CD1c-positive myeloid dendritic cell (primary cell): ENCODE data around the gene CXCR5.
"Not testable (repeated sequence)": the region's sequence is repeated elsewhere in the genome, so short reads cannot be mapped to it uniquely, and the experiment has no call there.

Source experiments
- DNase-seq: peaks from one replicate; pipeline ENCODE4 v3.0.0-alpha.2; 2016; ENCODE audit errors: extremely low spot score

Gene CXCR5, protein sequence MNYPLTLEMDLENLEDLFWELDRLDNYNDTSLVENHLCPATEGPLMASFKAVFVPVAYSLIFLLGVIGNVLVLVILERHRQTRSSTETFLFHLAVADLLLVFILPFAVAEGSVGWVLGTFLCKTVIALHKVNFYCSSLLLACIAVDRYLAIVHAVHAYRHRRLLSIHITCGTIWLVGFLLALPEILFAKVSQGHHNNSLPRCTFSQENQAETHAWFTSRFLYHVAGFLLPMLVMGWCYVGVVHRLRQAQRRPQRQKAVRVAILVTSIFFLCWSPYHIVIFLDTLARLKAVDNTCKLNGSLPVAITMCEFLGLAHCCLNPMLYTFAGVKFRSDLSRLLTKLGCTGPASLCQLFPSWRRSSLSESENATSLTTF

DNA sequence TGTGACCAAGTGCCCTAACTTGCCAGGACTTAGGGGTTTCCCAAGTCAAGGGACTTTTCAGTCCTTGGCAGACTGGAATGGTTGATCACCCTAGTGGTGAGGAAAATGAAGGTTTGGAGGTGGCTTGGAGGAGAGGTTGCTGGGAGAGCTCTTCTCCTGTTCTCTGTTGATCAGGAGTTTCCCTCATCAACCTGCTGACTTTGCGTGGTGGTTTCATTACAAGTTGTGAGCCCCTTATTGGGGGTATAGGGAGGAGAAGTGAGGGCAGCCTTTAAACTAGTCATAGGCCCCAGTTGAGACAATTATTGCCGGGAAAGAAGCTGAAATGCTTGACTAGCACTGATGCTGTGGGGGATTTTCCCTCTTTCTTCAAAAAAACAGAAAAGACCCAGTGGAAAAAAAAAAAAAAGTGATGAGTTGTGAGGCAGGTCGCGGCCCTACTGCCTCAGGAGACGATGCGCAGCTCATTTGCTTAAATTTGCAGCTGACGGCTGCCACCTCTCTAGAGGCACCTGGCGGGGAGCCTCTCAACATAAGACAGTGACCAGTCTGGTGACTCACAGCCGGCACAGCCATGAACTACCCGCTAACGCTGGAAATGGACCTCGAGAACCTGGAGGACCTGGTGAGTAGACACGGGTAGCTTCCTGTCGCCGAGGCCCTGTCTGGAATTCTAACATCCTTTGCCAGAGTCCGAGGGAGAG, at the start of gene CXCR5:
Gene CXCR5 (plus strand): TSS at position 525 of the 704 bp plus-strand sequence. CDS start 50 bp downstream, at position 575.
- DNase-seq, result peak; percentile 11

DNA sequence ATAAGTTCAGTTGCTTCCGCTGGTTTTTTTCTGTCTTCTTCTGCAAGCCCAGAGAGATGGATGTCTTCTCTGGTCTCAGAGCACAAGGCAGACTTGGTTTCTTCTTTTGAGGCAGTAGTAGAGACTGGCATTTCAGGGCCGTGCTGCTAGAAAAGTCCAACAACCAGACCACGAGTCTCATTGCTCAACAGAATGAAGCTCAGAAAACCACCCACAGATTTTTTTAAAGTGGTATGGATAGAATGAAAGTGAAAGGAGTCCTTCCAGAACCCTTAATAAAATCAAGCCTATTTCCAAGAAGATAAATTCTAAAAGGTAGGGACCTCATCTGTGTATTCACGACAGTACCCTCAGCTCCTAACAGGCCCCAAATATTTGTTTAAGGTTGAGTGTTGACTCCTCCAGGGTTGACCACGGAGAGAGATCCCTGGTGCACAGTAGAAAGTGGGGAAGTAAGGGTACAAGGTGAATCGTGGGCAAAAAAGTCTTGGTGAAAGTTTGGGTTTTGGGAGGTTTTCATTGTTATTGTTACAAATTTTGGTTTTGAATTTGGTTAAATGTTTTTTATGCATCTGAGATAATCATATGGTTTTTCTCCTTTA, 49.2 kb upstream of the CXCR5 start:
- DNase-seq, result peak; percentile 64

DNA sequence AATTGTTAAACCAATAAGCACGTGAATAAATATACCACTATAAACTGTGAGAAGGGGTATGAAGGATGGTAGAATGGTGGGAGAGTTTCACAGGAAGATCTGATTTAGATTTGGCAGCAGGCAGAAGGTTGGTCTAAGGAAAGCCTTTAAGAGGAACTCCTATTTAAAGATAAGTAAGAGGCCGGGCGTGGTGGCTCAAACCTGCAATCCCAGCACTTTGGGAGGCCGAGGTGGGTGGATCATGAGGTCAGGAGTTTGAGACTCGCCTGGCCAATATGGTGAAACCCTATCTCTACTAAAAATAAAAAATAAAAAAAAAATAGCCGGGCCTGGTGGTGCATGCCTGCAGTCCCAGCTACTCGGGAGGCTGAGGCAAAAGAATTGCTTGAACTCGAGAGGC, 45.8 kb upstream of the CXCR5 start:
- peak; percentile 39 for DNase-seq

DNA sequence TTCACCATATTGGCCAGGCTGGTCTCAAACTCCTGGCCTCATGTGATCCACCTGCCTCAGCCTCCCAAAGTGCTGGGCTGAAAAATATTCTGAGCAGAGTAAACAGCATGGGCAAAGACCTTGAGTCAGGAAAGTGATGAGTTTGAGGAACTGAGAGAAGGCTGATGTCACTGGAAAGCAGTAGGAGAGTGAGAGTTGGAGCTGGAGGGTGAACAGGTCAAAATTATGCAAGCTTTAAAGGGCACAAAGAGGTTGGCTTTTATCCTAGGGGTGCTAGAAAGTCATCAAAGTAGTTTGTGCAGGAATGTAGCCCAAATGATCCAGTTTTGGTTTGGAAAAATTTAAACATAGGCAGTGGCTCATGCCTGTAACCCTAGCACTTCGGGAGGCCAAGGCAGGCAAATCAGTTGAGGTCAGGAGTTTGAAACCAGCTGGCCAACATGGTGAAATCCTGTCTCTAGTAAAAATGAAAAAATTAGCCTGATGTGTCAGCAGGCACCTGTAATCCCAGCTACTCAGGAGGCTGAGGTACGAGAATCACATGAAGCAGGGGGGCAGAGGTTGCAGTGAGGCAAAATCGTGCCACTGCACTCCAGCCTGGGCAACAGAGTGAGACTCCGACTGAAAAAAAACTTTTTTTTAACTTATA, 44.7 kb upstream of the CXCR5 start:
- peak; percentile 81 for DNase-seq

DNA sequence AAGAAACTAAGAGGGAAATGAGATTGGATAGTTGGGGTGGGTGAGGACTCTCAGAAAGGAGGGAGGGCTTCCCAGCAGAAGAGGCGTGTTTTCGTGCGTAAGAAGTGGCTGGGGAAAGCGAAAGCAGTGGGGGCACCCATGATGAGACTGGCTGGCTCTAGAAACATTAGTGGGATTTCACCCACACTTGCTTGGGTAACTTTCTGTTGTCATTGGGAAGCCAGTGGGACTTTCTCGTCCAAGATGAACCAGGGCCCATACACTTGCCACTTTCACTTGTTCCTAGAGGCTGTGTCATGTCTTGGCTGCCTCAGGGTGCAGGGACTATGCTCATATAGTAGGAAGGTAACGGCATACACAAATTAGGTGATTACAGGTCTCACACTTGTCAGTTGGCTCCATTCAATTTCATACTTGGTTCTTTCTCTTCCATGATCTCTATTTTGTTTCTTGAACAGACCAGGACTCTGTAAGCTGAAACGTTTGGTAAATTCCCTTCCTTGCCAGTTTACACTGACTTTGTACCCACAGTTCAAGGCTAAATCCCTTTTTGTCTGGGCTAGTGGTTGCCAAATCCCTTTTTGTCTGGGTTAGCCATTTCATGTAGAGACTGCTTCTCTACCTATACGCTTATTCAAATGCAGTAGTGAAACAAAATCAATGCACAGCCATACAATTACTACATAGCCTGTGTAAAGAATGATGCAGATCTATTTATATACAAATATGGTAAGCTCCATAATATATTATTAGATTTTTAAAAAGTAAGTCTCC, 42.0 kb upstream of the CXCR5 start:
- no peak for DNase-seq

DNA sequence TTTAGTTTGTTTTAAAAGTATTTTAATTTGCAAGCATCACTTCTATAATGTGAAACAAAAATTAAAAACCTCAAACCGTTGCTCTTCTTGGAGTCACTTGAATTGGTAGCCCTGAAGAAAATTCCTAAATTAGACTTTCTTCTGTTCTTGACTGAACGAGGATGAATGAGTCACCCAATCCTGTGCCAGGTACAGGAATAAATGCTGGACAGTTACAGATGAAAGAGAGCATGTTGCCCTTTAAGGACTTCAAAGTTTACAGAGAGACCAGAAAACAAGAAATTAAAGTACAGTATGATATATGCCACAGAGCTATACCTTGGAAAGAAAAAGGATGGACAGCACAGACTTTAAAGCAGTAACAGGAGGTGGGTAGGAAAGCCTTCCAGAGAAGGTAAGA, 41.3 kb upstream of the CXCR5 start:
- DNase-seq, result no peak

DNA sequence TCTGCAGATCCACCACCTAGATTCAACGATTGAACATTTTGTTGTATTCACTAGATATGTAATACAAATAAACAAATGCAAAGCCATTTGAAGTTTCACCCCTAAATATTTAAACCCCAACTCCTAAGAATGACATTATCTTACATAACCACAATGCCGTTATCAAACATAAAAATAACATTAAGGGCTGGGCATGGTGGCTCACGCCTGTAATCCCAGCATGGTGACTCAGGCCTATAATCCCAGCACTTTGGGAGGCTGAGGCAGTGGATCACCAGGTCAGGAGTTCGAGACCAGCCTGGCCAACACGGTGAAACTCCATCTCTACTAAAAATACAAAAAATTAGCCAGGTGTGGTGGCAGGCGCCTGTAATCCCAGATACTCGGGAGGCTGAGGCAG, 40.8 kb upstream of the CXCR5 start:
- DNase-seq, result not testable (repeated sequence)

DNA sequence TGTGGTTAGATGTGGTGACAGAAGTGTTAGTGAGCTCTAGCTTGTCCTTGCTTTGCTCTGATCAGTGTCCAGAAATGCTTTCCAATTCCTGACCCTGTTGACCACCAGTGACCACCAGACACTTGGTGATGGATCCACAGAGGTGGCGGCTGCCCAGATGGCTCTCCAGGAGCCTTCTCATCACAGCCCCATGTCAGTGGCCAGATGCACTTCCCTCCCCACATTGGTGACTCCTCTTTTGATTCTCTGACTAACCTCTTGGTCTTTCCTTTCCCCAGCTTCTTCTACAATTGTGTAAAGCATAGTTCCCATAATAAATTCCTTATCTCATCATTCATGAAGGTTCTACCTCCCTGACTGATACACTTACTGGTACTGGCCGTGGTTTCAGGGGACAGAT, 40.1 kb upstream of the CXCR5 start:
- DNase-seq, result no peak

DNA sequence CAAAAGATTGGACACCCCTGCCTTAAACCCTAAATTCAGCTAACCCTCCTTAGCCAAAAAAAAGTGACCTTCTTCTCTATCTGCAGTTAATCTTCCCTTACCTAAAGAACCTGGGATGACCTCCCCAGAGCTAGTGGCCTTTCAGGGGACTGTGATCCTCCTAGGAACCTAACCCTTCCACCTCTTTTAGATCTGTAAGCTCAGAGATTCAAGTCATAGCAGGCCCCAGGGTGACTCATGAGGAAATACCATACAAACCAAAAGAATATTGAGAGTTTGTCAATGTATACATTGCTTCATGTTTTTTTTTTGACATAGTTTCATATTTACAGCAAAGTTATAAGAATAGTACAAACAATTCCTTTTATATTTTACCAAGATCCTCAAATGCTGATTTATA, 38.3 kb upstream of the CXCR5 start:
- DNase-seq, result peak; percentile 21

DNA sequence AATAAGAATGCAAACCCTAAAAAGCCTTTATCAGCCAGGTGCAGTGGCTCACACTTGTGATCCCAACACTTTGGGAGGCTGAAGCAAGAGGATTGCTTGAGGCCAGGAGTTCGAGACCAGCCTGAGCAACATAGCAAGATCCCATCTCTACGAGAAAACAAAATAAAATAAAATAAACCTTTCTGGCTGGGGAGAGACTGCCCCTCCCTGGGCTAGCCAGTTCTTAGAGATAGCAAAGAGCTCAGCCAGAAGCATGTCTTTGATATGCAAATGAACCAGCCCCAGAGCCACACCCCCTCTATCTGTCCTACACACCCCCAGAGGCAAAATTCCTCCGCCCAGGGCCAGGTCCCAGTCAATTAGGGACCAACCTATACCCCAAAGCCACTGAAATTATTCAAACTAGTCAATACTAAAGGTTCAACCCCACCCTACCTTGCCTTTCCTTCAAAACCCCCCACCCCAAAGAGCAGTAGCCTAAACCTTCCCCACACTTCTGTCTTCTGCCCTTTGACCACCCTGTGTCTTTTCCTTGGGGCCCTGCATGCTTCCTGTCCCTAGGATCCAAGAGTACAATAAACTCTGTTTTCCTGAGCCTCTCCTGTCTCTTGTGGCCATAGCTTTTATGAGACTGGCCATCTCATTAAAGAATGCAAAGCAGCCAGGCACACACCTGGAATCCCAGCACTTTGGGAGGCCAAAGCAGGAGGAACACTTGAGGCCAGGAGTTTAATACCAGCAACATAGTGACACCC, 37.3 kb upstream of the CXCR5 start:
- no peak for DNase-seq

DNA sequence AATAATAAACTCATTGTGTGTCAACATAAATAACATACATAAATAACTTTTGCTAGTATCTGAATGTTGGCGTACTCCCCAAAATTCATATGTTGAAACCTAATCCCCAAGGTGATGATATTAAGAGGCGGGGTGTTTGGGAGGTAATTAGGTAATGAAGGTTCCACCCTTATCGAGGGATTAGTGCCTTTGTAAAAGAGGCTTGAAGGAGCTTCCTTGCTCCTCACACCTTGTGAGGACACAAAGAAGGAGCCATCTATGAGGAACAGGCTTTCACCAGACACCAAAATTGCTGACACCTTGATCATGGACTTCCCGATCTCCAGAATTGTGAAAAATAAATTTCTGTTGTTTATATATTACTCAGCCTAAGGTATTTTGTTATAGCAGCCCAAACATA, 33.9 kb upstream of the CXCR5 start:
- no peak for DNase-seq

DNA sequence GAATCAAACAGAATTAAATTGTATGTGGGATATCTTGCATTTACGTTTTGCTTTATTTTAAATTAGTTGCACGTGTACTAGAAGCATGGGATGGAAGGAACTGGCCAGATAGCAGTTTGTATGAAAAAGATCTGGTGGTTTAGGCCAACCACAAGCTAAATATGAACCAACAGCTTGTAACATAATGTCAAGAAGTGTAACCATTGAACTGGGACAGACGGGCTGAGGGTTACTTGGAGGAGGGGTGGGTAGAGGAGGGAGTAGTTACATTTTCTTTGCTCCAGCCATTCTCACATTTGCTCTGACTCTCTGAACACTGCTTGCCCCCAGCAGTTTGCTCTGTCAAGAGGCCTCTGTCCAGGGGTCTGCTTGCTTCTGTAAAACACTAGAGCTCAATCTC, 31.7 kb upstream of the CXCR5 start:
- no peak for DNase-seq

DNA sequence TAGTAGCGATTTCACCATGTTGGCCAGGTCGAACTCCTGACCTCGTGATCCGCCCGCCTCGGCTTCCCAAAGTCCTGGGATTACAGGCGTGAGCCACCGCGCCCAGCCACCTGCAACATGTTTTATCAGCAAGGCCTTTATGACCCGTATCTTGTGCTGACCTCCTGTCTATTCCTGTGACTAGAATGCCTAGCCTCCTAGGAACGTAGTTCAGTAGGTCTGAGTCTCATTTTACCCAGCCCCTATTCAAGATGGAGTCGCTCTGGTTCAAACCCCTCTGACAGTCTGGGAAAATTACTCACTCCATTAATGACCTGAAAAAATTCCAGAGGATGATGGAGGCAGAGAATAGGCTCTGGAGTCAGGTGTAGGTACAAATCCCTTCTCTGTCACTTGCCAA, 30.0 kb upstream of the CXCR5 start:
- DNase-seq, result no peak

DNA sequence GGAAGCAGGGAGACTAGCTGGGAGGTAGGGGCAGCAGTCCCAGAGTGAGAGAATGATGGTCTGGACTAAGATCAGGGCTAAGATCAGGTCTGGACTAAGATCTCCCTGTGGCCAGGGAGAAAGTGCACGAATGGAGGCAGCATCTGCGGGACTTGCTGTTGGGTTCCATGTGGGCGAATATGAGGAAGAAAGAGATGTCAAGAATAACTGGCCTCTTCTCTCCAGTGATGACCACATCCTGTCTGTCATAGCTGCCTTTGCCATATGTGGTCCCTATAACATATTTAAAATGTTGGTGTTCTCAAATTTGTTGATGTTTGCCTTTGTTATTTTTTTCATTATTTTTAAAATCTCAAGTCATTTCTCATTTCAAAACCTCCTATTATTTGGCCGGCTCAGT, 27.4 kb upstream of the CXCR5 start:
- DNase-seq, result peak; percentile 63

DNA sequence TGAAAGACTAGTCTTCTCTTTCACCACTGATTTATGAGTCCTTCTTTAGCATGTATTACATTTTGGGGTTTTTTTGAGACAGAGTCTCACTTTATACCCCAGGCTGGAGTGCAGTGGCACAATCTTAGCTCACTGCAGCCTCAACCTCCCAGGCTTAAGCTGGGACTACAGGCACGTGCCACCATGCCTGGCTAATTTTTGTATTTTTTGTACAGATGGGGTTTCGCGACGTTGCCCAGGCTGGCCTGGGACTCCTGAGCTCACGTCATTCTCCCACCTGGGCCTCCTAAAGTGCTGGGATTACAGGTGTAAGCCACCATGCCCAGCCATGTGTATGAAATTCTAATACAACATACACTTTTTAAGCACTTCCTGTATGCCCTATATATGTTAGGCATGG, 26.3 kb upstream of the CXCR5 start:
- DNase-seq, result no peak

DNA sequence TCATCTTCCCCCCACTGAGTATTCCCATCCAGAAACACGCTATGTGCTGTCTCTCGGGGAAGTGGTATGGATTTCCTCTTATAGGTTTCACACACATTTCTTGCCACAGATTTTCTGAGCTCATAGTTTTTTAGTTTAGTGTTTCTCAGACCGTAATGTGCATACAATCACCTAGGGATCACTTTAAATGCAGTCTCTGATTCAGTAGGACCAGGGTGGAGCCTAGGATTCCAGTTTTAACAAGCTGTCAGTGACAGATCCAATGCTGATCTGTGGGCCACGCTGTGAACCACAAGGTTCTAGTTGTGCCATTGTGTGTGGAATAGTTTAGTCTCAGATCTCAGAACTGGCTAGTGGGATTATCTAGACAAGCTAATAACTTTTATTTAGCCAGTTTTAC, 23.7 kb upstream of the CXCR5 start:
- DNase-seq, result no peak

DNA sequence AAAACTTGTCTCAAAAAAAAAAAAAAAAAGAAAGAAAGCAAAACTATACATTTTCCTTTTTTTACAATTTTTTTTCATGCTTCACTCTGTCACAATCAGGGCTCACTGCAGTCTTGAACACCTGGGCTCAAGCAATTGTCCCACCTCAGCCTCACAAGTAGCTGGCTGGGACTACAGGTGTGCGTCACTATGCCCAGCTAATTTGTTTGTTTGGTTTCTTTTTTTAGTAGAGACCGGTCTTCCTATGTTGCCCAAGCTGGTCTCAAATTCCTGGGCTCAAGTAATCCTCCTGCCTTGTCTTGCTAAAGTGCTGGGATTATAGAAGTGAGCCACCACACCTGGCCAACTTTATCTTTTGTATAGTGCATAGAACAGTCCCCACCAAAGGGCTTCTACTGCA, 15.0 kb upstream of the CXCR5 start:
- no peak for DNase-seq

DNA sequence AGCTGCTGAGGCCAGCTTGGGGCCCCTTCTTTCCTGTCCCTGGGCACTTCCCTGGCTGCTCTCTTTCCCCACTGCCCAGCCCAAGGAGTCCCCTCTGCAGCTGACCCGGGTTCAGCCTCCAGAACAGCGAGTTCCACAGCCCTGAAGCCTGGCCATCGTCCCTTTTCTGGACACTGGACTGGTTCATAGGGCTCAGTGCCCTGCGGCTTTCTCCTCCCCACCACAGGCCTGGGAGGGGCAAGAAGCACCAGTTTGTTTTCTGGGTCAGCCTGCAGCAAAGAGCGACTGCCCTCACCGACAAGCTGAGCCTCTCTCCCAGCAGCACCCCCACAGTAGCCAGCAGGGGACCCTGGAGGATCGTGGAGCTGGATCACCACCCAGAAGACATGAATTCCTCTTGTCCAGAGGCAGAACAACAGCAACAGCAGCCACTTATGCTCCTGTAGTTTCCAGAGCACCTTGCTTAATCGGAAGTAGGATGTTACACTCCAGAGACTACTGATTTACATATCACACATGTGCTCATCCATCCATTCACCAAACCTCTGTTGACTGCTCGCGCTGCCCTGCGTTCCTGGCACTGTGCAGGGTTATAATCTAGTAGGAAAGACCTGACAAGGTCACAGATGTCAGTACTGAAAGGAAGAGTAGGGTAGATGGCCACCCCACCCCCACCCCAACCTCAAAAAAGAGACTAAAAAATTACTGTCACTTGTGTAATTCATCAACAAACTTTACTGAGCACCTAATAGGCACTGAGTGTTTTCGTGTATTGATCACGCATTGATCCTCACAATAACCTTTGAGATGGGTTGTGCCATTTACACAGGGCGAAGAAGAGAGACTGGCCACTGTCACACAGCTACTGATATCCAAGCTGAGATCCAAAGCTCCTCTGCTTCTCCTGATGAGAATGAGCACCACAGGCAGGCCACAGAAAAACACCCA, 13.0 kb upstream of the CXCR5 start:
- DNase-seq, result no peak

DNA sequence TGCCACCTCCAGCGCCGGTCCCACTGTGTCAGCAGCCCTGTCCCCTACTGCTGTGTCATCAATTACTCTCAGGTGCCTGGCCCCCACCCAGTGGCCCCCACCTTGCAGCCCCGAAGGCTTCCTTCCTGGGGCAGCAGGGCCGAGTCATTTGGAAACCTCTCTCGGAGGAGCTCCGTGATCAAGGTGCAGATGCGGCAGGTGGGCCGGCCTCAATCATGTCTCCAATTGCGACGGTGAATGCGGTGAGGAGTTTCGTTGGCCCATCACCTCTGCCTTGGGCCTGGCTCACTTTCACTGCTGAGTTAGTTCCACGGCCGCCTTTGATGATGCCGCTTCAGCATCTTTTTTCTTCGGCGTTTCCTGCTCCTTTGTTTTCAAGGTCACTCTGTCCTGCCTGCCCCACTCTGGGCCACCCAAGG, 11.3 kb upstream of the CXCR5 start:
- no peak for DNase-seq

DNA sequence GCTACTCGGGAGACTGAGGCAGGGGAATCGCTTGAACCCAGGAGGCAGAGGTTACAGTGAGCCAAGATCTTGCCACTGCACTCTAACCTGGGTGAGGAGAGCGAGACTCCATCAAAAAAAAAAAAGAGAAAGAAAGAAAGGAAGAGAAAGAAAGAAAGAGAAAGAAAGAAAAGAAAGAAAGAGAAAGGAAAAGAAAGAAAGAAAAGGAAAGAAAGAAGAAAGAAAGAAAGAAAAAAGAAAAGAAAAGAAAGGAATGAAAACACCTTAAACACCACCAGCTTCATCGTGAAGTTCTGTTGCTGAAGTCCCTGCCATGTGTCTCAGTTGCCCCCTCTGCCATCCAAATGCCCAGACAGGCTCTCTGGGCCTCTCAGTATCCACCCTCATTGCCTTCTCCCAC, 9.9 kb upstream of the CXCR5 start:
- DNase-seq, result no peak
